ENCODE measurements around the gene EIPR1.

The EIPR1 gene

GRCh38 chr2:3334392-3335345, 42.9 kb downstream of the EIPR1 start:
- Histone ChIP-seq H3K4me1 (ENCODE audit: control insufficient read depth in 1 of 2, insufficient read depth in 2 of 2, low read length in 2 of 2) (no peaks in the 10 kb centered on the region), H3K9me3 (ENCODE audit: control insufficient read depth in 1 of 2, low read length in 2 of 2) (no peaks in the 10 kb centered on the region), H3K27ac (ENCODE audit: low read length) (no peak overlapping the region), H3K36me3 (ENCODE audit: control insufficient read depth in 1 of 2, insufficient read depth in 2 of 2, low read length in 2 of 2) (peaks cover 0 to 6% of the 10 kb centered on the region in 2 donors), H3K4me3 (ENCODE audit: low read depth in 1 of 2, low read length in 2 of 2) (no peak overlapping the region), H3K27me3 (ENCODE audit: low read depth, low read length) (no peaks in the 10 kb centered on the region)

DNA sequence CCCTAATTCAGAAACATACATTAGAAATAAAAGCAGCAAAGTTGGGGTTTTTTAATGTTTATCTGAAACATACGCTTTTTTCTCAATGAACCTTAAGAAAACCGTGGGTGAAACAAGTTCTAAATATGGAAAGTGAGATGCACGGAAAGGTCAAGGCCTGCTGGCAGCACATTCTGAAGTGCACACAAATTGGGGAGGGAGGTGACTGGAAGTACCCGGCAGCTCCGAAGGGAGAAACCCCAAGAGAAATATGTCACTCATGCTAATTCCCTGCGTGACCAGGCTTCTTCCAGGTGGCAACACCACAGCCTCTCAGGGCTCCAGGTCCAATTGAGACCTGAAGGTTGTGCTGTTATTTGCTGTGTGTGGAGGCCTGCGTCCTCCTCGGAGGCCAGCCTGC, 45.5 kb downstream of the EIPR1 start:
- Histone ChIP-seq H3K4me1 (ENCODE audit: control insufficient read depth in 1 of 2, insufficient read depth in 2 of 2, low read length in 2 of 2) (no peaks in the 10 kb centered on the region), H3K9me3 (ENCODE audit: control insufficient read depth in 1 of 2, low read length in 2 of 2) (no peaks in the 10 kb centered on the region), H3K36me3 (ENCODE audit: control insufficient read depth in 1 of 2, insufficient read depth in 2 of 2, low read length in 2 of 2) (peaks cover 0 to 6% of the 10 kb centered on the region in 2 donors), H3K27me3 (ENCODE audit: low read depth, low read length) (no peaks in the 10 kb centered on the region), H3K27ac (ENCODE audit: low read length) (no peak overlapping the region), H3K4me3 (ENCODE audit: low read depth in 1 of 2, low read length in 2 of 2) (no peak overlapping the region)

GRCh38 chr2:3329491-3329890, 48.1 kb downstream of the EIPR1 start:
- H3K27ac ChIP-seq (ENCODE audit: low read length), result no peak overlapping the region
- no peaks in the 10 kb centered on the region for H3K9me3 ChIP-seq (ENCODE audit: control insufficient read depth in 1 of 2, low read length in 2 of 2)
- no peaks in the 10 kb centered on the region for H3K4me1 ChIP-seq (ENCODE audit: control insufficient read depth in 1 of 2, insufficient read depth in 2 of 2, low read length in 2 of 2)
- peaks cover 5 to 6% of the 10 kb centered on the region in 2 donors for H3K36me3 ChIP-seq (ENCODE audit: control insufficient read depth in 1 of 2, insufficient read depth in 2 of 2, low read length in 2 of 2)
- H3K4me3 ChIP-seq (ENCODE audit: low read depth in 1 of 2, low read length in 2 of 2), result no peak overlapping the region
- H3K27me3 ChIP-seq (ENCODE audit: low read depth, low read length), result no peaks in the 10 kb centered on the region

GRCh38 chr2:3326871-3327270, 50.7 kb downstream of the EIPR1 start:
- H3K27ac ChIP-seq (ENCODE audit: low read length), result no peak overlapping the region
- no peaks in the 10 kb centered on the region for H3K27me3 ChIP-seq (ENCODE audit: low read depth, low read length)
- no peaks in the 10 kb centered on the region for H3K9me3 ChIP-seq (ENCODE audit: control insufficient read depth in 1 of 2, low read length in 2 of 2)
- peaks cover 5 to 6% of the 10 kb centered on the region in 2 donors for H3K36me3 ChIP-seq (ENCODE audit: control insufficient read depth in 1 of 2, insufficient read depth in 2 of 2, low read length in 2 of 2)
- H3K4me3 ChIP-seq (ENCODE audit: low read depth in 1 of 2, low read length in 2 of 2), result no peak overlapping the region
- no peaks in the 10 kb centered on the region for H3K4me1 ChIP-seq (ENCODE audit: control insufficient read depth in 1 of 2, insufficient read depth in 2 of 2, low read length in 2 of 2)

- Histone ChIP-seq H3K4me1 (ENCODE audit: control insufficient read depth in 1 of 2, insufficient read depth in 2 of 2, low read length in 2 of 2) (no peaks in the 10 kb centered on the region), H3K27ac (ENCODE audit: low read length) (no peak overlapping the region), H3K27me3 (ENCODE audit: low read depth, low read length) (no peaks in the 10 kb centered on the region), H3K4me3 (ENCODE audit: low read depth in 1 of 2, low read length in 2 of 2) (no peak overlapping the region), H3K36me3 (ENCODE audit: control insufficient read depth in 1 of 2, insufficient read depth in 2 of 2, low read length in 2 of 2) (peaks cover 5 to 8% of the 10 kb centered on the region in 2 donors), H3K9me3 (ENCODE audit: control insufficient read depth in 1 of 2, low read length in 2 of 2) (no peaks in the 10 kb centered on the region)
These were observed 51.5 kb downstream of the EIPR1 start for GRCh38 chr2:3326182-3326537.

DNA sequence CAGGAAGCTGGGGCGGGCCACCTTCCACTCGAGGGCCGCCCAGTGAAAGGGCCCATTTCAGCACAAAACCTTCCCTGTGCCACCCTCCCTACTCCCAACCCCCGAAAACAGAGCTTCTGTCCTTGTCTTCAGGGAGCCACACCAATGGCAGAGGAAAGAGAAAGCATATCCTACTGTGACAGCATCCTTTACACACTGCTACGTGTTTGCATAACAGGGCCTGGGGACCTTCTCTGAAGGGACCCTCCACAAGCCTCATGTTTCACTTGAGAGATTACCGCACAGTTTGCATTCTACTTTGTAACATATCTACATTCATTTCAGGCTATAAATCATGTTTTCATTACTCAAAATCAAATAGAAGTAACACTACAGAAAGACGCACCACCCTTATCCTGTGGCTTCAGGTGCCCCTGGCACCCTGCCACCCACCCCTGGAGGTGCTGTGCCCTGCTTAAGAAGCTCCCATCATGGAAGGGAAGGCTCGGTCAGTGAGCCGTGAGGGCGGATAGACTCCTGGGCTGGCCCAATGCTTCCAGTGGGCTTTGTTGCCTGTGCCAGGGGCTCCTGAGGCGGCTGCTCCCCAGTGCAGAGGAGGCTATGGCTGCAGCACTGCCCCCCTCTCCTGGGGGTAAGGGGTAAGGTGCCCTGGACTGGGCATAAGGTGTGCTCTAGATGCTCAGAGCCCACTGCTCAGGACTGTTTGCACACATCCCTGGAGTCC, 52.0 kb downstream of the EIPR1 start:
- H3K27me3 ChIP-seq (ENCODE audit: low read depth, low read length), result no peaks in the 10 kb centered on the region
- no peak overlapping the region for H3K4me3 ChIP-seq (ENCODE audit: low read depth in 1 of 2, low read length in 2 of 2)
- H3K27ac ChIP-seq (ENCODE audit: low read length), result no peak overlapping the region
- H3K36me3 ChIP-seq (ENCODE audit: control insufficient read depth in 1 of 2, insufficient read depth in 2 of 2, low read length in 2 of 2), result peaks cover 5% of the 10 kb centered on the region in 2 donors
- H3K9me3 ChIP-seq (ENCODE audit: control insufficient read depth in 1 of 2, low read length in 2 of 2), result no peaks in the 10 kb centered on the region
- no peaks in the 10 kb centered on the region for H3K4me1 ChIP-seq (ENCODE audit: control insufficient read depth in 1 of 2, insufficient read depth in 2 of 2, low read length in 2 of 2)

GRCh38 chr2:3324404-3325281, 53.0 kb downstream of the EIPR1 start:
- H3K27ac ChIP-seq (ENCODE audit: low read length), result no peak overlapping the region
- H3K36me3 ChIP-seq (ENCODE audit: control insufficient read depth in 1 of 2, insufficient read depth in 2 of 2, low read length in 2 of 2), result peaks cover 3 to 5% of the 10 kb centered on the region in 2 donors
- no peaks in the 10 kb centered on the region for H3K27me3 ChIP-seq (ENCODE audit: low read depth, low read length)

DNA sequence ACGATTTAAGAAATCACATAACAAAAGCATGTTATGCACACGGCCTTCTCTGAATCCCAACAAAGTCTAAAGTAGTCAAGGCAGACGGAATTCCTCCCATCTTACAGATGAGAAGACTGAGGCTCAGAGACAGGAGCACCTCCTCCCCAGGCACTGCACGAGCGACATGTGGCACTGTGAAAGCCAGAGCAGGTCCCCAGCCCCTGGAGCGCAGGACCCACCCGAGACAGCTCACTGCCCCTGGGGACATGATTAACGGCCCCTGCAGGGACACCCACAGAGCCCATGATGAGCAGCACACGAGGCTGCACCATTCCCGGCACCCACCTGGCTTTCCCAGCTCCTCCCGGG, 53.6 kb downstream of the EIPR1 start:
- H3K27me3 ChIP-seq (ENCODE audit: low read depth, low read length), result no peaks in the 10 kb centered on the region
- H3K27ac ChIP-seq (ENCODE audit: low read length), result no peak overlapping the region
- H3K9me3 ChIP-seq (ENCODE audit: control insufficient read depth in 1 of 2, low read length in 2 of 2), result no peaks in the 10 kb centered on the region
- H3K4me3 ChIP-seq (ENCODE audit: low read depth in 1 of 2, low read length in 2 of 2), result no peak overlapping the region
- H3K4me1 ChIP-seq (ENCODE audit: control insufficient read depth in 1 of 2, insufficient read depth in 2 of 2, low read length in 2 of 2), result no peaks in the 10 kb centered on the region
- H3K36me3 ChIP-seq (ENCODE audit: control insufficient read depth in 1 of 2, insufficient read depth in 2 of 2, low read length in 2 of 2), result peaks cover 3 to 5% of the 10 kb centered on the region in 2 donors

More at GRCh38 chr2:3324404-3325281, 53.0 kb downstream of the EIPR1 start:
- Histone ChIP-seq H3K9me3 (ENCODE audit: control insufficient read depth in 1 of 2, low read length in 2 of 2) (no peaks in the 10 kb centered on the region), H3K4me3 (ENCODE audit: low read depth in 1 of 2, low read length in 2 of 2) (no peak overlapping the region), H3K4me1 (ENCODE audit: control insufficient read depth in 1 of 2, insufficient read depth in 2 of 2, low read length in 2 of 2) (no peaks in the 10 kb centered on the region)

- H3K27ac ChIP-seq (ENCODE audit: low read length), result no peak overlapping the region
- no peaks in the 10 kb centered on the region for H3K4me1 ChIP-seq (ENCODE audit: control insufficient read depth in 1 of 2, insufficient read depth in 2 of 2, low read length in 2 of 2)
- no peak overlapping the region for H3K4me3 ChIP-seq (ENCODE audit: low read depth in 1 of 2, low read length in 2 of 2)
- no peaks in the 10 kb centered on the region for H3K9me3 ChIP-seq (ENCODE audit: control insufficient read depth in 1 of 2, low read length in 2 of 2)
- H3K27me3 ChIP-seq (ENCODE audit: low read depth, low read length), result no peaks in the 10 kb centered on the region
- peaks cover 3 to 5% of the 10 kb centered on the region in 2 donors for H3K36me3 ChIP-seq (ENCODE audit: control insufficient read depth in 1 of 2, insufficient read depth in 2 of 2, low read length in 2 of 2)
These were observed 54.1 kb downstream of the EIPR1 start for GRCh38 chr2:3323360-3324035.

DNA sequence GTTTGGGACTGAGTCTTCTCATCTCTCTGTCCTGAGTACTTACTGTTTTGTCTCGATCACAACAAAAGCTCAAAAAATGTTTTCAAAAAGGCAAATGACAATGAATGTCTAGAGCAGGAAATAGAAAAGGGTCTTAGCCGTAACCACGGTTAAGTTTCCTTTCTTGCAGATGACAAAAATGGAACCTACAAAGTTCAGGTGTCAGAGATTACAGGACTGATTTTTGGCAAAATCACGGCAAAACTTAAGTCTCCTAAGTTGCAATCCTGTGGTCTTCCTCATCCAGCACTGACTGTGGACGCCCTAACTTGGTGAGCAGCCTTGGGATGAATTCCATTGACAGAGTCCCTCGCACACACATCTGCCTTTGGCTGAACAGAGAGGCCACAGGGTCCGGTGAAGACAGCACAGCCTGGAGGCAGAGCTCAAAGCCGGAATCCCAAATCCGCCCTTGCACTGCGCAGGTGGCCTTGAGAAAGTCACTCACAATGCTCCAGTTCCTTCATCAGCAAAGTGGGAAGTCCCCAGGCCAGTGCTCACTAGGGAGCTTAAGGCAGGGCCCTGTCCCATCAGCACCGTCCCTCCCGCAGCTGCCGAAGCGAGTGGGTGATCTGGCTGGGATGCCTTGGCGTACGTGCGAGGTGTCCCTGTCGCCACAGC, 55.2 kb downstream of the EIPR1 start:
- peaks cover 3 to 5% of the 10 kb centered on the region in 2 donors for H3K36me3 ChIP-seq (ENCODE audit: control insufficient read depth in 1 of 2, insufficient read depth in 2 of 2, low read length in 2 of 2)
- no peaks in the 10 kb centered on the region for H3K9me3 ChIP-seq (ENCODE audit: control insufficient read depth in 1 of 2, low read length in 2 of 2)
- H3K27me3 ChIP-seq (ENCODE audit: low read depth, low read length), result no peaks in the 10 kb centered on the region
- no peaks in the 10 kb centered on the region for H3K4me1 ChIP-seq (ENCODE audit: control insufficient read depth in 1 of 2, insufficient read depth in 2 of 2, low read length in 2 of 2)
- no peak overlapping the region for H3K4me3 ChIP-seq (ENCODE audit: low read depth in 1 of 2, low read length in 2 of 2)
- H3K27ac ChIP-seq (ENCODE audit: low read length), result no peak overlapping the region
